Endodermal cell (in vitro differentiated cells): ENCODE measurements around the gene RYR3. TPM values are rescaled to one million over a fixed set of nuclear protein-coding genes. Genes with fewer than 3 reads are reported as not detected.
A peak's percentile ranks its signal among the peaks of the same experiment; 100 is the strongest.

Experiments used
- DNase-seq: peaks from one replicate; pipeline ENCODE4 v3.0.0-alpha.2; 2017
- H3K27ac ChIP-seq: 2 replicates; pipeline ENCODE4 v1.5.1; 2013; ENCODE audit warnings: mild to moderate bottlenecking, low read depth, low read length, moderate library complexity
- H3K27me3 ChIP-seq: 2 replicates; pipeline ENCODE4 v1.6.1; 2013; ENCODE audit warnings: mild to moderate bottlenecking, low read length, moderate library complexity; ENCODE audit not compliant: insufficient read depth, control insufficient read depth, poor library complexity, severe bottlenecking
- H3K36me3 ChIP-seq: 2 replicates; pipeline ENCODE4 v1.7.0; 2013; ENCODE audit warnings: mild to moderate bottlenecking, low read length, moderate library complexity; ENCODE audit not compliant: control insufficient read depth, insufficient read depth
- H3K4me1 ChIP-seq: one replicate; pipeline ENCODE4 v1.7.0; 2013; ENCODE audit warnings: low read length; ENCODE audit not compliant: control insufficient read depth, insufficient read depth
- H3K4me3 ChIP-seq: 2 replicates; pipeline ENCODE4 v1.5.1; 2013; ENCODE audit warnings: mild to moderate bottlenecking, low read length, moderate library complexity
- H3K9ac ChIP-seq: 2 replicates; pipeline ENCODE4 v1.6.1; 2013; ENCODE audit warnings: mild to moderate bottlenecking, low read length, moderate library complexity; ENCODE audit not compliant: poor library complexity, severe bottlenecking; ENCODE audit errors: extremely low read depth
- H3K9me3 ChIP-seq: 2 replicates; pipeline ENCODE4 v1.6.1; 2013; ENCODE audit warnings: mild to moderate bottlenecking, low read length, moderate library complexity; ENCODE audit not compliant: control insufficient read depth
- H3K27ac Mint-ChIP-seq: 2 replicates; pipeline ENCODE4 v1.8.0; 2020; ENCODE audit warnings: mixed read lengths
- H3K27me3 Mint-ChIP-seq: 2 replicates; pipeline ENCODE4 v1.8.0; 2021; ENCODE audit warnings: mild to moderate bottlenecking, mixed read lengths; ENCODE audit not compliant: insufficient read depth
- H3K36me3 Mint-ChIP-seq: 2 replicates; pipeline ENCODE4 v1.8.0; 2020; ENCODE audit warnings: low read depth, mixed read lengths
- H3K4me1 Mint-ChIP-seq: 2 replicates; pipeline ENCODE4 v1.8.0; 2020; ENCODE audit warnings: mixed read lengths
- H3K4me3 Mint-ChIP-seq: 2 replicates; pipeline ENCODE4 v1.8.0; 2020; ENCODE audit warnings: mild to moderate bottlenecking, moderate library complexity, mixed read lengths
- H3K9me3 Mint-ChIP-seq: 2 replicates; pipeline ENCODE4 v1.8.0; 2020; ENCODE audit warnings: mild to moderate bottlenecking, mixed read lengths
- CTCF ChIP-seq: fragments of 200-600 bp; sonication (generic); conservative IDR thresholded peaks from 2 replicates; pipeline ENCODE4 v1.5.0; 2021; ENCODE audit warnings: antibody characterized with exemption, mild to moderate bottlenecking
- WGBS, 2 experiments: methylation state at CpG; one replicate each; pipeline versions ENCODE4 v1.1.5 to v1.1.7; 2013; ENCODE audit warnings: missing lambda C conversion rate in 2 of 2, mixed read lengths in 1 of 2; ENCODE audit not compliant: insufficient coverage in 1 of 2, insufficient read length in 1 of 2; 5-methylcytosine and 5-hydroxymethylcytosine counted together
- total RNA-seq, 2 donors: library from RNA; stranded (reverse); fragmentation: NEBNext Ultra II Directional in 1 of 2; extraction: Animal tissue kit (Norgen Biotek cat#: 25700) in 1 of 2; gene quantifications; 2 replicates in 1 of 2; 3 replicates in 1 of 2; pipeline ENCODE4 v1.2.1, GENCODE V29; 2021

Gene RYR3
- total RNA-seq, 2 donors from 2014 or later, result 0.71 to 1.4 TPM

- Histone ChIP-seq H3K9ac (no peak overlapping the region), H3K4me3 (no peak overlapping the region), H3K27me3 (no peaks in the 10 kb centered on the region), H3K27ac (no peak overlapping the region), H3K4me1 (no peaks in the 10 kb centered on the region), H3K36me3 (no peaks in the 10 kb centered on the region), H3K9me3 (no peaks in the 10 kb centered on the region)
- H3K4me1 Mint-ChIP-seq, result peaks cover 15% of the 10 kb centered on the region
- no peak for TF ChIP-seq CTCF
- H3K27ac Mint-ChIP-seq, result no peak overlapping the region
- DNase-seq, result peak; percentile 74
- no peaks in the 10 kb centered on the region for H3K36me3 Mint-ChIP-seq
- no peaks in the 10 kb centered on the region for H3K9me3 Mint-ChIP-seq
- no peak overlapping the region for H3K4me3 Mint-ChIP-seq
- 82 to 100% methylated on average over 1 to 4 of the region's 4 CpGs for WGBS, 2 experiments
- no peaks in the 10 kb centered on the region for H3K27me3 Mint-ChIP-seq
Measured at GRCh38 chr15:33533197-33533596, 222.4 kb downstream of the RYR3 start.

GRCh38 chr15:33534642-33535041, 223.9 kb downstream of the RYR3 start:
- no peak overlapping the region for H3K9ac ChIP-seq
- DNase-seq, result no peak
- H3K4me1 ChIP-seq, result no peaks in the 10 kb centered on the region
- H3K4me1 Mint-ChIP-seq, result peaks cover 15% of the 10 kb centered on the region
- H3K27me3 Mint-ChIP-seq, result no peaks in the 10 kb centered on the region
- H3K4me3 Mint-ChIP-seq, result no peak overlapping the region
- no peak overlapping the region for H3K27ac Mint-ChIP-seq
- no peak for TF ChIP-seq CTCF
- no peaks in the 10 kb centered on the region for H3K9me3 Mint-ChIP-seq
- H3K36me3 ChIP-seq, result no peaks in the 10 kb centered on the region
- H3K4me3 ChIP-seq, result no peak overlapping the region
- H3K27me3 ChIP-seq, result no peaks in the 10 kb centered on the region
- H3K36me3 Mint-ChIP-seq, result no peaks in the 10 kb centered on the region
- H3K9me3 ChIP-seq, result no peaks in the 10 kb centered on the region
- 96 to 98% methylated on average over 4 of the region's 4 CpGs for WGBS, 2 experiments
- no peak overlapping the region for H3K27ac ChIP-seq

GRCh38 chr15:33535135-33535534, 224.4 kb downstream of the RYR3 start:
- no peak overlapping the region for H3K27ac Mint-ChIP-seq
- no peaks in the 10 kb centered on the region for H3K27me3 Mint-ChIP-seq
- Histone ChIP-seq H3K9ac (no peak overlapping the region), H3K36me3 (no peaks in the 10 kb centered on the region), H3K4me1 (no peaks in the 10 kb centered on the region), H3K4me3 (no peak overlapping the region), H3K9me3 (no peaks in the 10 kb centered on the region), H3K27me3 (no peaks in the 10 kb centered on the region), H3K27ac (no peak overlapping the region)
- no peak overlapping the region for H3K4me3 Mint-ChIP-seq
- WGBS, 2 experiments, result 92% methylated on average over 3 of the region's 3 CpGs; no CpG with 5 or more reads in 1 of the 2 experiments
- TF ChIP-seq CTCF, result no peak
- no peak for DNase-seq
- H3K9me3 Mint-ChIP-seq, result no peaks in the 10 kb centered on the region
- H3K4me1 Mint-ChIP-seq, result peaks cover 15% of the 10 kb centered on the region
- no peaks in the 10 kb centered on the region for H3K36me3 Mint-ChIP-seq
